H9 (cell line): Measurements from ENCODE around the gene NCOA1. TPM values are rescaled to one million over a fixed set of nuclear protein-coding genes. Genes with fewer than 3 reads are reported as not detected.

Experiments
- DNase-seq: peaks from one replicate; pipeline ENCODE4 v3.0.0-alpha.2; 2017
- H2AFZ ChIP-seq: one replicate; pipeline ENCODE4 v1.6.1; 2013; ENCODE audit warnings: mild to moderate bottlenecking, low read length, control low read depth, moderate library complexity
- H2AK5ac ChIP-seq: 2 replicates; pipeline ENCODE4 v1.6.1; 2013; ENCODE audit warnings: low read length, control low read depth, mixed read lengths; ENCODE audit not compliant: insufficient read length
- H2BK120ac ChIP-seq: one replicate; pipeline ENCODE4 v1.6.1; 2013; ENCODE audit warnings: low read depth, mild to moderate bottlenecking, low read length, control low read depth, inconsistent platforms; ENCODE audit not compliant: poor library complexity, severe bottlenecking
- H2BK12ac ChIP-seq: 2 replicates; pipeline ENCODE4 v1.6.1; 2013; ENCODE audit warnings: low read length, control low read depth, mixed read lengths, low read depth; ENCODE audit not compliant: insufficient read length
- H2BK15ac ChIP-seq: 2 replicates; pipeline ENCODE4 v1.6.1; 2013; ENCODE audit warnings: low read depth, low read length, control low read depth
- H2BK20ac ChIP-seq: one replicate; pipeline ENCODE4 v1.6.1; 2013; ENCODE audit warnings: low read depth, mild to moderate bottlenecking, low read length, control low read depth, inconsistent platforms; ENCODE audit not compliant: poor library complexity, severe bottlenecking
- H2BK5ac ChIP-seq: 2 replicates; pipeline ENCODE4 v1.6.1; 2013; ENCODE audit warnings: low read length, control low read depth, mixed read lengths; ENCODE audit not compliant: insufficient read length
- H3K14ac ChIP-seq: 2 replicates; pipeline ENCODE4 v1.6.1; 2013; ENCODE audit warnings: low read length, control low read depth; ENCODE audit not compliant: insufficient read depth
- H3K18ac ChIP-seq: 2 replicates; pipeline ENCODE4 v1.6.1; 2013; ENCODE audit warnings: low read depth, mild to moderate bottlenecking, mixed read lengths, low read length, control low read depth; ENCODE audit not compliant: insufficient read length
- H3K23ac ChIP-seq: 2 replicates; pipeline ENCODE4 v1.6.1; 2013; ENCODE audit warnings: low read length, control low read depth, mixed read lengths, low read depth; ENCODE audit not compliant: insufficient read length
- H3K23me2 ChIP-seq: 2 replicates; pipeline ENCODE4 v1.6.1; 2013; ENCODE audit warnings: low read depth, mild to moderate bottlenecking, mixed read lengths, low read length, control low read depth; ENCODE audit not compliant: insufficient read length, poor library complexity, severe bottlenecking
- H3K27ac ChIP-seq: 2 replicates; pipeline ENCODE4 v1.5.1; 2013; ENCODE audit warnings: low read length, control low read depth, mixed read lengths, low read depth; ENCODE audit not compliant: insufficient read length
- H3K27me3 ChIP-seq: 2 replicates; pipeline ENCODE4 v1.6.1; 2013; ENCODE audit warnings: low read length, control low read depth, inconsistent platforms; ENCODE audit not compliant: insufficient read depth
- H3K4ac ChIP-seq: 2 replicates; pipeline ENCODE4 v1.6.1; 2013; ENCODE audit warnings: low read depth, mild to moderate bottlenecking, control low read depth, inconsistent platforms, low read length, moderate library complexity
- H3K4me1 ChIP-seq: 2 replicates; pipeline ENCODE4 v1.6.1; 2013; ENCODE audit warnings: low read length, control low read depth, inconsistent platforms; ENCODE audit not compliant: insufficient read depth
- H3K4me2 ChIP-seq: 2 replicates; pipeline ENCODE4 v1.6.1; 2013; ENCODE audit warnings: low read length, control low read depth, mixed read lengths; ENCODE audit not compliant: insufficient read length, insufficient read depth
- H3K56ac ChIP-seq: 2 replicates; pipeline ENCODE4 v1.6.1; 2013; ENCODE audit warnings: low read depth, mild to moderate bottlenecking, mixed read lengths, low read length, control low read depth; ENCODE audit not compliant: insufficient read length
- H3K79me1 ChIP-seq: 2 replicates; pipeline ENCODE4 v1.6.1; 2013; ENCODE audit warnings: low read depth, mild to moderate bottlenecking, moderate library complexity, low read length, control low read depth, inconsistent platforms; ENCODE audit not compliant: insufficient read depth, poor library complexity, severe bottlenecking
- H3K79me2 ChIP-seq: 2 replicates; pipeline ENCODE4 v1.6.1; 2013; ENCODE audit warnings: low read length, control low read depth, inconsistent platforms; ENCODE audit not compliant: insufficient read depth
- H3K9ac ChIP-seq: 2 replicates; pipeline ENCODE4 v1.6.1; 2013; ENCODE audit warnings: low read length, control low read depth, mixed read lengths; ENCODE audit not compliant: insufficient read length; ENCODE audit errors: extremely low read depth
- H3K9me3 ChIP-seq: one replicate; pipeline ENCODE4 v1.6.1; 2013; ENCODE audit warnings: low read depth, low read length, inconsistent platforms; ENCODE audit not compliant: control insufficient read depth
- H3T11ph ChIP-seq: one replicate; pipeline ENCODE4 v1.6.1; 2013; ENCODE audit warnings: mild to moderate bottlenecking, low read length, control low read depth, inconsistent platforms
- H4K20me1 ChIP-seq: one replicate; pipeline ENCODE4 v1.6.1; 2013; ENCODE audit not compliant: control insufficient read depth, insufficient read length, insufficient read depth
- H4K5ac ChIP-seq: 2 replicates; pipeline ENCODE4 v1.6.1; 2013; ENCODE audit warnings: low read depth, mild to moderate bottlenecking, mixed read lengths, low read length, control low read depth; ENCODE audit not compliant: insufficient read length
- H4K8ac ChIP-seq: replicated peaks from 2 replicates; pipeline ENCODE4 v1.6.1; 2013; ENCODE audit warnings: low read length, control low read depth, mixed read lengths, low read depth; ENCODE audit not compliant: insufficient read length
- H4K91ac ChIP-seq: 2 replicates; pipeline ENCODE4 v1.6.1; 2013; ENCODE audit warnings: low read depth, mild to moderate bottlenecking, moderate library complexity, mixed read lengths, low read length, control low read depth; ENCODE audit not compliant: insufficient read length
- H3K27ac Mint-ChIP-seq, 3 experiments: 2 replicates in 2 of 3; 3 replicates in 1 of 3; pipeline ENCODE4 v1.8.0; 2020 to 2021; ENCODE audit warnings: mixed read lengths in 3 of 3, mild to moderate bottlenecking in 1 of 3, moderate library complexity in 1 of 3
- H3K27me3 Mint-ChIP-seq: 2 replicates; pipeline ENCODE4 v1.8.0; 2021; ENCODE audit warnings: low read depth, mild to moderate bottlenecking, moderate library complexity, mixed read lengths
- H3K36me3 Mint-ChIP-seq, 3 experiments: 2 replicates in 2 of 3; 3 replicates in 1 of 3; pipeline ENCODE4 v1.8.0; 2020 to 2021; ENCODE audit warnings: low read depth in 3 of 3, mixed read lengths in 3 of 3; ENCODE audit not compliant: insufficient read depth in 1 of 3
- H3K4me1 Mint-ChIP-seq, 2 experiments: 2 replicates each; pipeline ENCODE4 v1.8.0; 2020; ENCODE audit warnings: mixed read lengths in 2 of 2
- H3K4me3 Mint-ChIP-seq, 2 experiments: 2 replicates in 1 of 2; 3 replicates in 1 of 2; pipeline ENCODE4 v1.8.0; 2020 to 2021; ENCODE audit warnings: mild to moderate bottlenecking in 2 of 2, mixed read lengths in 2 of 2, moderate library complexity in 1 of 2
- H3K9me3 Mint-ChIP-seq, 2 experiments: 2 replicates in 1 of 2; 3 replicates in 1 of 2; pipeline ENCODE4 v1.8.0; 2020; ENCODE audit warnings: mild to moderate bottlenecking in 2 of 2, mixed read lengths in 2 of 2, moderate library complexity in 1 of 2
- WGBS: extraction: QIAGEN DNeasy Blood & Tissue Kit; methylation state at CpG from one replicate; pipeline ENCODE4 v1.1.7; 2013; ENCODE audit warnings: missing lambda C conversion rate, low lambda C conversion rate, mixed read lengths; ENCODE audit not compliant: insufficient read length; ENCODE audit errors: extremely low coverage; 5-methylcytosine and 5-hydroxymethylcytosine counted together
- total RNA-seq: library from RNA; stranded (reverse); gene quantifications from 2 replicates; pipeline ENCODE4 v1.2.1, GENCODE V29; 2021
- TF ChIP-seq, protein P1 (sequence below): fragments of 200-600 bp; sonication (generic); conservative IDR thresholded peaks from 3 replicates; pipeline ENCODE4 v1.8.0; 2021; ENCODE audit warnings: antibody characterized with exemption, mild to moderate bottlenecking

The NCOA1 gene
- total RNA-seq, 1 experiment from 2014 or later, result 14.8 TPM

DNA sequence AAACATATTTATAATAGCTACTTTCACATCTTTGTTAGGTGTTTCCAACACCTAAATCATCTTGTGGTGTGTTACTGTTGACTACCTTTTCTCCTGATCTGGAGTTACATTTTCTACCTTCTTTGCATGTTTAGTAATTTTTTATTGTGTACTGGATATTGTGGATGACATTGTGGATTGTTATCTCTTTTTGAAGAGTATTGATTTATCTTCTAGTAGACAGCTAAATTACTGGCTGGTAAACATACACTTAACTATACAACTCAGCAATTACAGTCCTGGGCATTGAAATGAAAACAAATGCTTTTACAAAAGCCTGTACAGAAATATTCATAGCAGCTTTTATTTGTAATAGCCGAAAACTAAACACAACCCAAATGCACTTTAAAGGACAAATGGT lies 151.3 kb downstream of the NCOA1 start:
- Mint-ChIP-seq H3K36me3 (no peaks in the 10 kb centered on the region), H3K9me3 (peaks cover 0 to 3% of the 10 kb centered on the region in 2 experiments; a peak in 1 of 5 replicates), H3K27ac (no peak overlapping the region), H3K4me1 (no peaks in the 10 kb centered on the region), H3K27me3 (no peaks in the 10 kb centered on the region), H3K4me3 (no peak overlapping the region)
- Histone ChIP-seq H2BK15ac (no peak overlapping the region), H2AFZ (no peak overlapping the region), H3T11ph (no peak overlapping the region), H3K27ac (no peak overlapping the region), H4K20me1 (no peaks in the 10 kb centered on the region), H2BK20ac (no peak overlapping the region), H3K4ac (no peak overlapping the region), H3K23me2 (no peaks in the 10 kb centered on the region), H4K5ac (no peak overlapping the region), H3K56ac (no peak overlapping the region), H3K18ac (no peak overlapping the region), H3K9ac (no peak overlapping the region), H3K79me2 (no peaks in the 10 kb centered on the region), H2BK12ac (no peak overlapping the region), H2AK5ac (no peak overlapping the region), H4K91ac (no peak overlapping the region), H3K27me3 (no peaks in the 10 kb centered on the region), H4K8ac (no peak overlapping the region), H3K23ac (no peak overlapping the region), H3K4me1 (no peaks in the 10 kb centered on the region), H2BK120ac (no peak overlapping the region), H3K4me2 (no peak overlapping the region), H3K9me3 (no peaks in the 10 kb centered on the region), H3K14ac (no peak overlapping the region), H3K79me1 (no peaks in the 10 kb centered on the region), H2BK5ac (no peak overlapping the region)
- no CpG with 5 or more reads among the region's 1 CpG for whole genome bisulfite sequencing
- DNase-seq, result no peak
- TF ChIP-seq, protein P1, sequence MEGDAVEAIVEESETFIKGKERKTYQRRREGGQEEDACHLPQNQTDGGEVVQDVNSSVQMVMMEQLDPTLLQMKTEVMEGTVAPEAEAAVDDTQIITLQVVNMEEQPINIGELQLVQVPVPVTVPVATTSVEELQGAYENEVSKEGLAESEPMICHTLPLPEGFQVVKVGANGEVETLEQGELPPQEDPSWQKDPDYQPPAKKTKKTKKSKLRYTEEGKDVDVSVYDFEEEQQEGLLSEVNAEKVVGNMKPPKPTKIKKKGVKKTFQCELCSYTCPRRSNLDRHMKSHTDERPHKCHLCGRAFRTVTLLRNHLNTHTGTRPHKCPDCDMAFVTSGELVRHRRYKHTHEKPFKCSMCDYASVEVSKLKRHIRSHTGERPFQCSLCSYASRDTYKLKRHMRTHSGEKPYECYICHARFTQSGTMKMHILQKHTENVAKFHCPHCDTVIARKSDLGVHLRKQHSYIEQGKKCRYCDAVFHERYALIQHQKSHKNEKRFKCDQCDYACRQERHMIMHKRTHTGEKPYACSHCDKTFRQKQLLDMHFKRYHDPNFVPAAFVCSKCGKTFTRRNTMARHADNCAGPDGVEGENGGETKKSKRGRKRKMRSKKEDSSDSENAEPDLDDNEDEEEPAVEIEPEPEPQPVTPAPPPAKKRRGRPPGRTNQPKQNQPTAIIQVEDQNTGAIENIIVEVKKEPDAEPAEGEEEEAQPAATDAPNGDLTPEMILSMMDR, result no peak
